Ascending aorta (tissue), 2 donors: ENCODE results near the gene NKD1. TPM values are rescaled to one million over a fixed set of nuclear protein-coding genes. Genes with fewer than 3 reads are reported as not detected.

Experiments
- DNase-seq, 2 donors: peaks; one replicate each; pipeline ENCODE4 v3.0.0-alpha.2; 2019; ENCODE audit warnings: low spot score in 2 of 2
- H3K27ac ChIP-seq, 2 donors: fragments of 200-600 bp; sonication (generic); one replicate each; pipeline ENCODE4 v1.5.1; 2016 to 2017; ENCODE audit warnings: mild to moderate bottlenecking in 1 of 2
- H3K27me3 ChIP-seq: fragments of 200-600 bp; sonication (generic); one replicate; pipeline ENCODE4 v1.5.1; 2017
- H3K36me3 ChIP-seq, 2 donors: fragments of 200-600 bp; sonication (generic); one replicate each; pipeline ENCODE4 v1.5.1; 2016
- H3K4me1 ChIP-seq, 2 donors: fragments of 200-600 bp; sonication (generic); one replicate each; pipeline ENCODE4 v1.5.1; 2016 to 2017; ENCODE audit warnings: mild to moderate bottlenecking in 1 of 2
- H3K4me3 ChIP-seq, 2 donors: fragments of 200-600 bp; sonication (generic); one replicate each; pipeline ENCODE4 v1.5.1; 2016 to 2017; ENCODE audit warnings: mild to moderate bottlenecking in 1 of 2
- H3K9me3 ChIP-seq, 2 donors: fragments of 200-600 bp; sonication (generic); one replicate each; pipeline ENCODE4 v1.5.1; 2016
- intact Hi-C: fragments of 100-400 bp; cut with DNase I; formaldehyde crosslinking; loops from one replicate; pipeline ENCODE4 v1.15.1; 2023
- total RNA-seq: library from RNA; depleted of rRNA; stranded (reverse); fragments of >200 nt; gene quantifications from one replicate; pipeline ENCODE4 v1.1.0, GENCODE V29; 2016
- TF ChIP-seq, protein P1 (sequence below), 3 experiments: fragments of 200-600 bp in 2 of 3; fragments of 450-650 bp in 1 of 3; sonication (generic) in 2 of 3; IDR thresholded peaks; one replicate each; pipeline ENCODE4 v1.5.1; 2016 to 2019; ENCODE audit warnings: antibody characterized with exemption in 3 of 3, mild to moderate bottlenecking in 1 of 3, moderate library complexity in 1 of 3

Gene NKD1
- total RNA-seq, 1 donor from 2014 or later = 33.2 TPM

DNA sequence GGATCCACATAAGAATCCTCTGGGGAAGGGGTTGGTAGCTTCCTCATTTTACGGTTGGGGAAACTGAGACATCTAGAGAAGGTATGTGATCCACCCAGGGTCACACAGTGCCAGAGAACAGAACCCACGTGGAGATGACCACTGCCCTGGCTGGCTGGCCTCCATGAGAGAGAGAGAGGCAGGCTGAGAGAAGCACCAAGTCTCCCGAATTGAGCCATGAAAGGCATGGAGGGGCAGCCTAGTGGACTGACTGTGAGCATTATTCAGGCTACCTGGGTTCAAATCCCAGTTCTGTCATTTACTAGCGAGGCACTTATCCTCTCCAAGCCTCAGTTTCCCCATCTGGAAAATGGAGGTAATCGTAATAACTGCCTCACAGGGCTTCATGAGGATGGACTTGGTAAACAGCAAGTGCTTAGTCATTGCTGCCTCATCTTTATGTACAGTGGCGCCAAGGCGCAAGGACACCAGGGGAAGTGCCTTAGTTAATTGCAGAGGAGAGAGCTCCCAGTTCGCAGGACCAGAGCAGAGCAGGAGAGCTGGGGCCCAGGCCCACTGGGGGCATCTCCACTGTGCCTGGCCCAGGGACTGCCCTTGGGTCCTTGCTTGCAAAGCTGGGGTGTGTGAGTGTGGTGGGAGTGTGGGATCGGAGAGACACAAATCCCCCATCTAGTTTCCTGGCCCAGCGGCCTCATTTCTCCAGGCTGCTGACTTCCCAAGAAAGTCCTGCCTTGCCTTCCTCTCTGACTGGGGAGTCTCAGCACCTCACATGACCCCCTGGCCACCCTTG is 71.7 kb downstream of the NKD1 start:
- Histone ChIP-seq H3K27me3 (no peaks in the 10 kb centered on the region), H3K4me3 (no peak overlapping the region), H3K27ac (no peak overlapping the region), H3K4me1 (peaks cover 0 to 8% of the 10 kb centered on the region in 2 donors), H3K9me3 (no peaks in the 10 kb centered on the region), H3K36me3 (peaks cover 15 to 40% of the 10 kb centered on the region in 2 donors)
- TF ChIP-seq, protein P1, sequence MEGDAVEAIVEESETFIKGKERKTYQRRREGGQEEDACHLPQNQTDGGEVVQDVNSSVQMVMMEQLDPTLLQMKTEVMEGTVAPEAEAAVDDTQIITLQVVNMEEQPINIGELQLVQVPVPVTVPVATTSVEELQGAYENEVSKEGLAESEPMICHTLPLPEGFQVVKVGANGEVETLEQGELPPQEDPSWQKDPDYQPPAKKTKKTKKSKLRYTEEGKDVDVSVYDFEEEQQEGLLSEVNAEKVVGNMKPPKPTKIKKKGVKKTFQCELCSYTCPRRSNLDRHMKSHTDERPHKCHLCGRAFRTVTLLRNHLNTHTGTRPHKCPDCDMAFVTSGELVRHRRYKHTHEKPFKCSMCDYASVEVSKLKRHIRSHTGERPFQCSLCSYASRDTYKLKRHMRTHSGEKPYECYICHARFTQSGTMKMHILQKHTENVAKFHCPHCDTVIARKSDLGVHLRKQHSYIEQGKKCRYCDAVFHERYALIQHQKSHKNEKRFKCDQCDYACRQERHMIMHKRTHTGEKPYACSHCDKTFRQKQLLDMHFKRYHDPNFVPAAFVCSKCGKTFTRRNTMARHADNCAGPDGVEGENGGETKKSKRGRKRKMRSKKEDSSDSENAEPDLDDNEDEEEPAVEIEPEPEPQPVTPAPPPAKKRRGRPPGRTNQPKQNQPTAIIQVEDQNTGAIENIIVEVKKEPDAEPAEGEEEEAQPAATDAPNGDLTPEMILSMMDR (IDR thresholded peaks at IDR 0.05) = no peak
- DNase-seq = no peak
- intact Hi-C loops = no loop called here

DNA sequence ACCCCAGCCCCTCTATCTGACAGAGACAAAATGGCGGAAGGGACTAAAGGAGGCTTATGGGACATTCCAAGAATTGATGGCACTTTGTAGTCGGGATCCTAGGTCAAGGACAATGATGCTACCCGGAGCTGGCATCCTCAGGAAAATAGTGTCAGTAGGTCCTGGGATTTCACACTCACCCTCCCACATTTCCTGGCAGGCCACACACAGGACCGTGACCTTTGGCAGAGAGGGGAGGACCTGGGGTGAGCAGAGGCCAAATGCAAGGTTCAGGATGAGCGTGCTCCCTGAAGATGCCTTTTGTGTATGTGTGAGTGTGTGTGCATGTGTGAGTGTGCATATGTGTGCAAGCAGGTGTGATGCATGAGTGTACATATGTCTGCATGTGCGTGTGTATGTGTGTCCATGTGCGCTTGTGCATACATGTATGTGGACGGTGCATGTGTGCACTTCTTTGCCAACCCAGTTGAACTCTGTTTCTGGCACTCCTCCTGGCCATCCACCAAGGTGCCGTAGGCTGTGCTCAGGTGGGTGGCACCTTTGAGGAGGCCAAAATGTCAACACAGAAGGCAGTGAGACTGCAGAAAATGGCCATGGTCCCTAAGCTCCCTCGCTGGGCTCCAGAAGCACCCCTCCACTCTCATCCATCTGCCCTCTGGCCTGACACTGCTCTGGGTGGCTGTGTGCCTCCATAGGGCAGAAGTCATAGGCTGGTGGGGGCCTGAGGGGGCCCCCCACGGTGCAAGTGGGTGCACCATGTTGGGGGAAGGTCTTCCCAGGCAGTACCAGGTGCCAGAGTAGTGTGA is 72.7 kb downstream of the NKD1 start:
- Histone ChIP-seq H3K4me3 (no peak overlapping the region), H3K36me3 (peaks cover 23 to 49% of the 10 kb centered on the region in 2 donors), H3K27me3 (no peaks in the 10 kb centered on the region), H3K27ac (no peak overlapping the region), H3K9me3 (no peaks in the 10 kb centered on the region), H3K4me1 (peaks cover 0 to 3% of the 10 kb centered on the region in 2 donors)
- TF ChIP-seq, protein P1 (IDR thresholded peaks at IDR 0.05) = no peak
- intact Hi-C loops = no loop called here
- DNase-seq = no peak

DNA sequence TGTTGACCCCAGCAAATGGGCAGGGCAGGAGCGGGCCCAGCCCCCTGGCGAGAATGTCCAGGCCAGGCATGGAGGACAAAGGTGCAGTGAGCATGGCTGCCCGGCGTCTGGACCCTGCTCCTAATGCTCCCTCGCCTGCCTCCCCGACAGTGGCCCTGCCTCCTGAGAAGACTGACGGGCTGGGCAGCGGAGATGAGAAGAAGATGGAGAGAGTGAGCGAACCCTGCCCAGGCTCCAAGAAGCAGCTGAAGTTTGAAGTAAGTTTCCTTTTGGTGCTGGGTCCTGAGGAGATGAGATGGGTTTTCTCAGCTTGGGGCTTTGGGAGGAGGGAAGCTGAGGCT is 73.2 kb downstream of the NKD1 start:
- H3K4me1 ChIP-seq = peaks cover 0 to 4% of the 10 kb centered on the region in 2 donors
- no peaks in the 10 kb centered on the region for H3K9me3 ChIP-seq

DNA sequence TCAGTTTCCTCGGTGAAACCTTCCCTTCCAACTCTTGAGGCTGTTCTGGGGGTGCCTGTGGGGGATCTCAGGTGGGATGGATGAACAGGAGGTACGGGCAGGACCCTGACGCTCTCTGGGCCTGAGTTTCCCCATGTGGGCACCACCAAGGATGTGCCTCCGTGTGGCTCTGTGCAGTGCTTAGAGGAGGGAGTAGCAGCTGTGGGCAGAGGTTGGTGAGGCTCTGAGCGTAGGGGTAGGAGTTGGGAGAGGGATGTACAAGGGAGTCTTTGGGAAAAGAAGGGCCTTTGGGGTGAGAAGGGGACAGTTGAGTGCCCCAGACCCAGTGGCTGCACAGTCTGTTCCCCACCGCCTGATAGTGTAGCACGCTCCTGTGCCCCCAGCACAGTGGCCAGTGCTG is 73.8 kb downstream of the NKD1 start:
- TF ChIP-seq, protein P1 (IDR thresholded peaks at IDR 0.05) = no peak
- peaks cover 4 to 8% of the 10 kb centered on the region in 2 donors for H3K4me1 ChIP-seq
- no peak for DNase-seq
- H3K36me3 ChIP-seq = peaks cover 26 to 52% of the 10 kb centered on the region in 2 donors
- intact Hi-C loops = no loop called here
- H3K27me3 ChIP-seq = no peaks in the 10 kb centered on the region
- no peak overlapping the region for H3K27ac ChIP-seq
- no peak overlapping the region for H3K4me3 ChIP-seq
- no peaks in the 10 kb centered on the region for H3K9me3 ChIP-seq

More for the DNA sequence above, 73.2 kb downstream of the NKD1 start:
- TF ChIP-seq, protein P1 (IDR thresholded peaks at IDR 0.05) = no peak
- H3K27ac ChIP-seq = no peak overlapping the region
- intact Hi-C loops = no loop called here
- no peak for DNase-seq
- peaks cover 26 to 52% of the 10 kb centered on the region in 2 donors for H3K36me3 ChIP-seq
- H3K4me3 ChIP-seq = no peak overlapping the region
- no peaks in the 10 kb centered on the region for H3K27me3 ChIP-seq

DNA sequence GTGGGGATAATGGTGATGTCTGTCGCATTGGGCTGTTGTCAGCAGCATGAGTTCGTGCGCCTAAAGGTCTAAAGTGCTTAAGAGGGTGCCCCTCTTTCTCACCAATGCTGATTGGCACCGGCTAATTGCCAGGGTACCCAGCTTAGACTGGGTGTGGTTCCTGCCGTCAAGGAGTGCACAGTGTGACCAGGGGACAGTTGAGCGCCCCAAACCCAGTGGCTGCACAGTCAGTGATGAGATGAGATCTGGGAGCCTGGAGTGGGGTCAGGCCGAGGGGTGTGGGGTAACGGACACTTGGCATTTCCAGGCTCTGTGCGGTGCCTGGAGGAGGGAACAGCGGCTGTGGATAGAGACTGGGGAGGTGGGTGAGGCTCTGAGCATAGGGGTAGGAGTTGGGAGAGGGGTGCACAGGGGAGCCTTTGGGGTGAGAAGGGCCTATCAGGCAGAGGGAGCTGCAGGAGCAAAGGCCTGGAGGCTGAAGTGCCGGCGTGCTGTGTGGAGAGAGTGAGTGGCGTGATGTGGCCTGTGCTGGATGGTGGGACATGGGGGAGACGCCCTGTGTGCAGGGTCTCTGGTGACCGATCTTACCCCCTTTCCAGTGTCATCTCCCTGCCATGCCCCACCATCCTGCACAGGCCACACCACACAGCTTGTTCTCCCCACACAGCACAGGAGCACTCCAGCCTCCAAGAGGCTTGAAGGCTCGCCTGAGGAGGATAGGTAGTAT is 74.6 kb downstream of the NKD1 start:
- Histone ChIP-seq H3K4me1 (peaks cover 4 to 12% of the 10 kb centered on the region in 2 donors), H3K27me3 (no peaks in the 10 kb centered on the region), H3K36me3 (peaks cover 23 to 47% of the 10 kb centered on the region in 2 donors), H3K9me3 (no peaks in the 10 kb centered on the region), H3K4me3 (no peak overlapping the region), H3K27ac (no peak overlapping the region)
- no peak for DNase-seq
- intact Hi-C loops = no loop called here
- TF ChIP-seq, protein P1 (IDR thresholded peaks at IDR 0.05) = no peak
